Measurements from ENCODE around the gene CDH4. TPM values are rescaled to one million over a fixed set of nuclear protein-coding genes. Genes with fewer than 3 reads are reported as not detected.

Gene CDH4
- total RNA-seq, 1 experiment from 2014 or later: not detected

GRCh38 chr20:61256365-61256764, 4.3 kb downstream of the CDH4 start:
- intact Hi-C loops (cut with micrococcal nuclease; ENCODE audit: unreplicated experiment): no loop called here
- no TSS peak for BruUV-seq (replicated peaks)
- no peaks in the 10 kb centered on the region for H3K4me1 ChIP-seq (replicated peaks; ENCODE audit: insufficient read depth)
- no peak overlapping the region for H3K27ac ChIP-seq
- H3K79me2 ChIP-seq (ENCODE audit: low read depth): no peaks in the 10 kb centered on the region
- no peaks in the 10 kb centered on the region for H3K36me3 ChIP-seq (ENCODE audit: low read depth)
- H4K20me1 ChIP-seq (ENCODE audit: insufficient read depth): no peaks in the 10 kb centered on the region
- H3F3A ChIP-seq (ENCODE audit: insufficient read depth, low read depth): no peaks in the 10 kb centered on the region
- H3K9me2 ChIP-seq (ENCODE audit: insufficient read depth): no peaks in the 10 kb centered on the region
- H3K4me3 ChIP-seq: no peak overlapping the region
- H3K9me3 ChIP-seq (ENCODE audit: insufficient read depth, low read depth): no peaks in the 10 kb centered on the region
- DNase-seq: no peak
- H2AFZ ChIP-seq: no peak overlapping the region
- no peak for TF ChIP-seq EZH2 (IDR thresholded peaks at IDR 0.05; ENCODE audit: low read depth)
- TF ChIP-seq CTCF (conservative IDR thresholded peaks at IDR 0.05): no peak
- POLR2A ChIA-PET (ENCODE audit: unreplicated experiment): no interaction called here
- CTCF ChIA-PET: no interaction called here
- peaks cover 68% of the 10 kb centered on the region for H3K27me3 ChIP-seq (ENCODE audit: insufficient read depth, low read depth)
- no peak overlapping the region for H3K4me2 ChIP-seq

DNA sequence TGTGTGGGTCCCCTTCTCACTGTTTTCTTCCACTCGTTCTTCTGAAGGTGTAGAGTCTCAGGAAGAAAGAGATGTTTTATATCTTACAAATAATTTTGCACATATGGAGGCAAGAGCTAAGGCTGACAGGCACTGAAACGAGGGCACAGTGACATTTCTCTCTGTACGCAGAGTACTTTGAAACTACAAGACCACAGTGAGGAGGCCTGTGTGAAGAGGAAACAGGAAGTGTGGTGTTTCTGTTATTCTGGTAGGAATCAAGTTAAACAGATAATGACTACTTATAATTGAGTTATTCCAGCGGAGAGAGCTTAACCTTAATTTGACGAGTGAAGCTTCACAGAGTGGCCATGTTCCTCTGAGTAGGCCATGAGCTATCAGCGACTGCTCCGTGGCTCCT, 4.8 kb downstream of the CDH4 start:
- no peaks in the 10 kb centered on the region for H3K36me3 ChIP-seq (ENCODE audit: low read depth)
- no peaks in the 10 kb centered on the region for H4K20me1 ChIP-seq (ENCODE audit: insufficient read depth)
- no peak overlapping the region for H3K4me3 ChIP-seq
- no peaks in the 10 kb centered on the region for H3K9me3 ChIP-seq (ENCODE audit: insufficient read depth, low read depth)
- H3K9me2 ChIP-seq (ENCODE audit: insufficient read depth): no peaks in the 10 kb centered on the region
- H3K4me1 ChIP-seq (replicated peaks; ENCODE audit: insufficient read depth): no peaks in the 10 kb centered on the region
- no peaks in the 10 kb centered on the region for H3F3A ChIP-seq (ENCODE audit: insufficient read depth, low read depth)
- no peak overlapping the region for H3K4me2 ChIP-seq
- no peak overlapping the region for H3K27ac ChIP-seq
- H2AFZ ChIP-seq: no peak overlapping the region
- ChIA-PET CTCF (no interaction called here), POLR2A (ENCODE audit: unreplicated experiment) (no interaction called here)
- H3K27me3 ChIP-seq (ENCODE audit: insufficient read depth, low read depth): peaks cover 68% of the 10 kb centered on the region
- intact Hi-C loops (cut with micrococcal nuclease; ENCODE audit: unreplicated experiment): no loop called here
- BruUV-seq (replicated peaks): no TSS peak
- H3K79me2 ChIP-seq (ENCODE audit: low read depth): no peaks in the 10 kb centered on the region
- DNase-seq: no peak
- TF ChIP-seq EZH2 (IDR thresholded peaks at IDR 0.05; ENCODE audit: low read depth) (no peak), CTCF (conservative IDR thresholded peaks at IDR 0.05) (no peak)

DNA sequence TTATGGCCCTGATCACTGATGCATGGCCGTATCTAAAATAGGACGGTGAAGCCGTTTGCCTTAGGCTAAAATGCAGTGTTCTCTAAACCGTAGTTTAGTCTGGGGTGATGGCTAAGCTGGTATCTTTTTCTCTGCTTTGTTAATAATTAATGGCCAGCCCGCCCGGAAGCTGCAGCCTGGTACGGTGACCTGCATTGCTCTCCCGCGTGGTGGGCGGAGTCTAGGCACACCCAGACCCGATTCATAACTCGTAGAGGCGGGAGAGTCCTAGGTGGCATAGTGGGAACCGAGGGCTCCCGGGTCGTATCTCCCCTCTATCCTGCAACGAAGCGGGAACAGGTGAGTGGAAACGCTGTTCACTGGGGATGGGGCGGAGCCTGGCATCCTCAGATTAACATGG, 5.5 kb downstream of the CDH4 start:
- CTCF ChIA-PET: no interaction called here
- Histone ChIP-seq H3K4me1 (replicated peaks; ENCODE audit: insufficient read depth) (no peaks in the 10 kb centered on the region), H2AFZ (no peak overlapping the region), H3K27ac (no peak overlapping the region), H3K9me2 (ENCODE audit: insufficient read depth) (no peaks in the 10 kb centered on the region), H3K27me3 (ENCODE audit: insufficient read depth, low read depth) (peaks cover 76% of the 10 kb centered on the region), H3K4me2 (no peak overlapping the region), H3K36me3 (ENCODE audit: low read depth) (no peaks in the 10 kb centered on the region), H3K79me2 (ENCODE audit: low read depth) (no peaks in the 10 kb centered on the region), H3K9me3 (ENCODE audit: insufficient read depth, low read depth) (no peaks in the 10 kb centered on the region), H3F3A (ENCODE audit: insufficient read depth, low read depth) (no peaks in the 10 kb centered on the region), H4K20me1 (ENCODE audit: insufficient read depth) (no peaks in the 10 kb centered on the region), H3K4me3 (no peak overlapping the region)
- POLR2A ChIA-PET (ENCODE audit: unreplicated experiment): no interaction called here
- TF ChIP-seq EZH2 (IDR thresholded peaks at IDR 0.05; ENCODE audit: low read depth) (no peak), CTCF (conservative IDR thresholded peaks at IDR 0.05) (no peak)
- intact Hi-C loops (cut with micrococcal nuclease; ENCODE audit: unreplicated experiment): no loop called here
- no peak for DNase-seq
- no TSS peak for BruUV-seq (replicated peaks)
